ENCODE data around the gene ABCC2. TPM values are rescaled to one million over a fixed set of nuclear protein-coding genes. Genes with fewer than 3 reads are reported as not detected.
"Not testable (repeated sequence)": the region's sequence is repeated elsewhere in the genome, so short reads cannot be mapped to it uniquely, and the experiment has no call there.

Gene ABCC2
- total RNA-seq, 4 donors from 2014 or later, result 0.32 to 2.9 (median 0.42) TPM

DNA sequence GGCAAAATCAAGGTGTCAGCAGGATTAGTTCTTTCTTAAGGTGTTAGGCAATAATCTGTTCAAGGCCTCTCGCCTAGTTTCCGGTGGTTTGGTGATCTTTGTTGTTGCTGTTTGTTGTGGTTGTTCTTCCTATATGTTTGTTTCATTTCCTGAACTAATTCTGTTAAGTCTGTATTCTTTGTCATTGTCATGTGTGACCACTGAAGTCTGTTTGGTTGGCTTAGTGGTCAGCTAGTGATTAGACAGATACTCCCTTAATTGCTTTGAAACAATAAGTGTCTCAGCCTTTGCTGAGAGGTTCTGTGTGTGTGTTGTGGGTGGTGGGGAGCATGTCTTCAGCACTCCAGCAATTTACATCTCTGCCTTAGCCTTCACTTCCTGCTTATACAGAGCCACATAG, 46.0 kb downstream of the ABCC2 start:
- no peaks in the 10 kb centered on the region for H3K9me3 ChIP-seq
- intact Hi-C loops (cut with DNase I), result no loop called here
- H3K27ac ChIP-seq (replicated peaks in 1 of 4), result no peak overlapping the region
- no peak for TF ChIP-seq EP300 (IDR thresholded peaks at IDR 0.05)
- no peak for TF ChIP-seq POLR2A (IDR thresholded peaks at IDR 0.05; ENCODE audit: low read depth)
- no peak for TF ChIP-seq POLR2AphosphoS5 (IDR thresholded peaks at IDR 0.05)
- 69% methylated on average over 2 of the region's 2 CpGs for WGBS
- H3K27me3 ChIP-seq, result no peaks in the 10 kb centered on the region
- no peaks in the 10 kb centered on the region for H3K36me3 ChIP-seq
- DNase-seq (ENCODE audit: extremely low spot score), result no peak
- H3K4me3 ChIP-seq, result no peak overlapping the region
- H3K4me1 ChIP-seq, result no peaks in the 10 kb centered on the region

DNA sequence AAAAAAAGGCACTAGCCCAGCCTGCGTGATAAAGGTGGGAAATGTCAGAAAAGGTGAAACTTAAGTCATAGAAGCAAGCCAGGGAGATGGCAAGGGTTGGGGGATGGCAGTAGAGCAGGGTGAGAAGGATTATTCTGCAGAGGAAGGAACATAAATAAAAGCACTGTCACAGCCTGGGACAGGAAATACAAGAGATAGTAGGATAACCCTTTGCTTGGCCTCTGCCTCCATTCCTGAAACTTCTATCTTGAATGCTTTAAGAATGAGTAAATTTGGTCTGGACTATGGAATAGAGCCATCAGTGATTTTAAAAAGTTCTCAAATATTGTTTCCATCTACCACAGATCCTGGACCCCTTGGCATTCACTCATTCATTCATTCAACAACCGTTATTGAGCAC, 50.0 kb downstream of the ABCC2 start:
- no peak for TF ChIP-seq POLR2A (IDR thresholded peaks at IDR 0.05; ENCODE audit: low read depth)
- TF ChIP-seq EP300 (IDR thresholded peaks at IDR 0.05), result no peak
- no peaks in the 10 kb centered on the region for H3K36me3 ChIP-seq
- H3K27me3 ChIP-seq, result no peaks in the 10 kb centered on the region
- DNase-seq (ENCODE audit: extremely low spot score), result no peak
- H3K4me3 ChIP-seq, result no peak overlapping the region
- H3K27ac ChIP-seq (replicated peaks in 1 of 4), result no peak overlapping the region
- intact Hi-C loops (cut with DNase I), result no loop called here
- no peaks in the 10 kb centered on the region for H3K9me3 ChIP-seq
- 86% methylated on average over 2 of the region's 2 CpGs for WGBS
- H3K4me1 ChIP-seq, result no peaks in the 10 kb centered on the region

DNA sequence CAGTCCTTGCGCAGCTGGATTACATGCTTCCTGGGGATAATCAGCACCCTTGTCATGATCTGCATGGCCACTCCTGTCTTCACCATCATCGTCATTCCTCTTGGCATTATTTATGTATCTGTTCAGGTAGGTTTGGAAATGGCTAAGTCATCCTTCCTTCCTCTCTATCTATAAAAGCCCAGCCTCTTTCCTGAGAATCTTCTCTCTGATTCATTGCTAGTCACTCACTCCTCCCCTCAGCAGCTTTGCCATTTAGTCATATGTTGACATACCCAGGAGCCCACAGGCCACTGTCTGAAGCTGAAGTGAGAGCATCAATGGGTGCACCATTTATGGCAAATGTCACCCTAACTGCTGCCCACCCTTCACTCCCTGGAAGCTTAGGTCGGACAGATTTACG, 52.0 kb downstream of the ABCC2 start:
- no peaks in the 10 kb centered on the region for H3K4me1 ChIP-seq
- intact Hi-C loops (cut with DNase I), result no loop called here
- H3K4me3 ChIP-seq, result no peak overlapping the region
- no peak for TF ChIP-seq CTCF (IDR thresholded peaks at IDR 0.05)
- 86% methylated on average over 4 of the region's 4 CpGs for WGBS
- DNase-seq (ENCODE audit: extremely low spot score), result no peak
- H3K27me3 ChIP-seq, result no peaks in the 10 kb centered on the region
- no peaks in the 10 kb centered on the region for H3K36me3 ChIP-seq
- H3K9me3 ChIP-seq, result no peaks in the 10 kb centered on the region
- H3K27ac ChIP-seq (replicated peaks in 1 of 4), result no peak overlapping the region

DNA sequence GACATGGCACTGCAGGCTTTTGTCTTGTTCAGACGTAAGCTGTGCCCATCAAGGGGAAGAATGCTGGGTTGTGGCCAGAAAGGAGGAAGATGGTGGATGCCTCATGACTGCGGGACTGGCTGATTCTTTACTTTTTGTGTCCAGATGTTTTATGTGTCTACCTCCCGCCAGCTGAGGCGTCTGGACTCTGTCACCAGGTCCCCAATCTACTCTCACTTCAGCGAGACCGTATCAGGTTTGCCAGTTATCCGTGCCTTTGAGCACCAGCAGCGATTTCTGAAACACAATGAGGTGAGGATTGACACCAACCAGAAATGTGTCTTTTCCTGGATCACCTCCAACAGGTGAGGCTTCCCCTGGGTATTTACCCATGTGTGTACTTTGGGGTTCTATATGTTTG, 53.5 kb downstream of the ABCC2 start:
- intact Hi-C loops (cut with DNase I), result no loop called here
- H3K9me3 ChIP-seq, result no peaks in the 10 kb centered on the region
- DNase-seq (ENCODE audit: extremely low spot score), result no peak
- WGBS, result 79% methylated on average over 8 of the region's 8 CpGs
- H3K36me3 ChIP-seq, result no peaks in the 10 kb centered on the region
- H3K27me3 ChIP-seq, result no peaks in the 10 kb centered on the region
- no peak overlapping the region for H3K27ac ChIP-seq (replicated peaks in 1 of 4)
- TF ChIP-seq EP300 (IDR thresholded peaks at IDR 0.05) (no peak), POLR2A (IDR thresholded peaks at IDR 0.05; ENCODE audit: low read depth) (no peak), POLR2AphosphoS5 (IDR thresholded peaks at IDR 0.05) (no peak), CTCF (IDR thresholded peaks at IDR 0.05) (no peak)
- no peak overlapping the region for H3K4me3 ChIP-seq
- no peaks in the 10 kb centered on the region for H3K4me1 ChIP-seq

DNA sequence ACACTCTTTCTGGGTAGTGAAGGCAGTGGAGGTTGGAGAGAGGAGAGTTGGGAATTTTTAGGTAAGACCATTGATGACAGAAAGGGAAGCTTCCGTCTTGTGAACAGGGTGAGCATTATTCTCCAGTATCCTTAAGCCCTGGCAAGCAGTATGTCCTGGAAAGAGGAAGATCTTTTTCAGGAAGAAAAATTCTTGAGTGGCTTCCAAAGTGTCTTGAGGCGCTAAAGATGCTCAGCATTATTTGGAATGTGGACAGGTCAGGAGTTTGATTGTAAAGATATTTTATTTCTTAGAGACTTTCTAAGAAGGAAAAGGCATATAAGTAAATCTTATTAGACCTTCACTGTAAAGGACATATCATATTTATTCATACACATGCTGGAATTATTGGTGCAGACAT, 54.3 kb downstream of the ABCC2 start:
- 30% methylated on average over 2 of the region's 2 CpGs for WGBS
- Histone ChIP-seq H3K27ac (replicated peaks in 1 of 4) (no peak overlapping the region), H3K9me3 (no peaks in the 10 kb centered on the region), H3K4me1 (no peaks in the 10 kb centered on the region), H3K27me3 (no peaks in the 10 kb centered on the region), H3K36me3 (no peaks in the 10 kb centered on the region), H3K4me3 (no peak overlapping the region)
- intact Hi-C loops (cut with DNase I), result no loop called here
- DNase-seq (ENCODE audit: extremely low spot score), result no peak
- TF ChIP-seq CTCF (IDR thresholded peaks at IDR 0.05), result no peak
- TF ChIP-seq POLR2A (IDR thresholded peaks at IDR 0.05; ENCODE audit: low read depth), result no peak
- no peak for TF ChIP-seq EP300 (IDR thresholded peaks at IDR 0.05)
- no peak for TF ChIP-seq POLR2AphosphoS5 (IDR thresholded peaks at IDR 0.05)

DNA sequence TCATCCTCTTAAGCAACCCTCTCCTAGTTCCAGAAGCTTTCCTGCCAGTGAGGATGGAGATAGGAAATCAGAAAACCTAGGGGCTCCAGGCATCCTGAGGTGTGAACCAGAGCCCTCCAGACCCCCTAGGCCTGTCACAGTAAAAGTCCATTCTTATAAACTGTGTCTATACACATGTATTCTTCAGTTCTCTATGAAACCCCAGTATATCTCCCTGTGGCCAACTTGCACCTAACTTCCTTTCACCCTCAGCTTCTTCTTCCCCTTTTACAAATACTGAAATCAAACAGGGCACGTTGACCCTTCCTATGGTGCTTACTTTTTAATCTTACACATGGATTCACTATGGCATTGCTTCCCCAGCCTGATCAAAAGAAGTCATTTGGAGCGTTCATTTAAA, 58.4 kb downstream of the ABCC2 start:
- H3K27ac ChIP-seq (replicated peaks in 1 of 4); H3K4me3 ChIP-seq; H3K4me1 ChIP-seq; H3K9me3 ChIP-seq; DNase-seq (ENCODE audit: extremely low spot score); H3K27me3 ChIP-seq; H3K36me3 ChIP-seq: not testable (repeated sequence)
- intact Hi-C loops (cut with DNase I), result loop anchor here (10.0 kb wide), 1 partner anchor 174 kb away; no protein-coding TSS in a partner anchor
- 91% methylated on average over 2 of the region's 2 CpGs for WGBS
